ENCODE results near the gene TAS2R4. TPM values are rescaled to one million over a fixed set of nuclear protein-coding genes. Genes with fewer than 3 reads are reported as not detected.
"Not testable (repeated sequence)": the region's sequence is repeated elsewhere in the genome, so short reads cannot be mapped to it uniquely, and the experiment has no call there.

Gene TAS2R4
- total and polyA plus RNA-seq, 2 donors: 0.38 to 0.41 TPM

GRCh38 chr7:141789917-141790316 is 13.4 kb downstream of the TAS2R4 start, which contains the start of gene TAS2R5:
TAS2R5 (plus strand) TSS chr7:141790217; CDS start chr7:141790362, 145 bp downstream.
- Histone ChIP-seq H3K9me3 (ENCODE audit: control insufficient read depth in 2 of 2, insufficient read depth in 1 of 2, low read length in 1 of 2) (no peaks in the 10 kb centered on the region), H3K4me1 (ENCODE audit: control insufficient read depth in 2 of 2, insufficient read depth in 2 of 2, low read length in 2 of 2) (no peaks in the 10 kb centered on the region), H3K36me3 (ENCODE audit: control insufficient read depth in 2 of 2, insufficient read depth in 2 of 2, low read length in 1 of 2) (peaks cover 14 to 19% of the 10 kb centered on the region in 2 donors), H3K27ac (ENCODE audit: low read depth in 1 of 2, low read length in 1 of 2) (no peak within 1 kb of the TSS), H3K4me3 (ENCODE audit: low read length in 2 of 2) (no peak within 1 kb of the TSS), H3K27me3 (ENCODE audit: control insufficient read depth in 2 of 2, insufficient read depth in 1 of 2, low read length in 1 of 2) (no peaks in the 10 kb centered on the region)
- WGBS: 96% methylated on average over 5 of the region's 5 CpGs
- DNase-seq (ENCODE audit: low read depth in 6 of 9, low spot score in 9 of 9): no peak

GRCh38 chr7:141792526-141792925 is 16.1 kb downstream of the TAS2R4 start:
- Histone ChIP-seq H3K27me3 (ENCODE audit: control insufficient read depth in 2 of 2, insufficient read depth in 1 of 2, low read length in 1 of 2) (no peaks in the 10 kb centered on the region), H3K4me1 (ENCODE audit: control insufficient read depth in 2 of 2, insufficient read depth in 2 of 2, low read length in 2 of 2) (no peaks in the 10 kb centered on the region), H3K9me3 (ENCODE audit: control insufficient read depth in 2 of 2, insufficient read depth in 1 of 2, low read length in 1 of 2) (no peaks in the 10 kb centered on the region), H3K36me3 (ENCODE audit: control insufficient read depth in 2 of 2, insufficient read depth in 2 of 2, low read length in 1 of 2) (peaks cover 14 to 16% of the 10 kb centered on the region in 2 donors), H3K4me3 (ENCODE audit: low read length in 2 of 2) (no peak overlapping the region), H3K27ac (ENCODE audit: low read depth in 1 of 2, low read length in 1 of 2) (no peak overlapping the region)
- no peak for DNase-seq (ENCODE audit: low read depth in 6 of 9, low spot score in 9 of 9)
- WGBS: 98% methylated on average over 2 of the region's 2 CpGs

- 95% methylated on average over 1 of the region's 1 CpG for WGBS
Measured at GRCh38 chr7:141820067-141820466, 43.6 kb downstream of the TAS2R4 start.

GRCh38 chr7:141822432-141822831 is 46.0 kb downstream of the TAS2R4 start:
- H3K9me3 ChIP-seq (ENCODE audit: control insufficient read depth in 2 of 2, insufficient read depth in 1 of 2, low read length in 1 of 2); H3K27me3 ChIP-seq (ENCODE audit: control insufficient read depth in 2 of 2, insufficient read depth in 1 of 2, low read length in 1 of 2); H3K27ac ChIP-seq (ENCODE audit: low read depth in 1 of 2, low read length in 1 of 2): not testable (repeated sequence)

More at GRCh38 chr7:141820067-141820466, 43.6 kb downstream of the TAS2R4 start:
- Histone ChIP-seq H3K9me3 (ENCODE audit: control insufficient read depth in 2 of 2, insufficient read depth in 1 of 2, low read length in 1 of 2) (no peaks in the 10 kb centered on the region), H3K27ac (ENCODE audit: low read depth in 1 of 2, low read length in 1 of 2) (no peak overlapping the region), H3K4me3 (ENCODE audit: low read length in 2 of 2) (no peak overlapping the region), H3K36me3 (ENCODE audit: control insufficient read depth in 2 of 2, insufficient read depth in 2 of 2, low read length in 1 of 2) (no peaks in the 10 kb centered on the region), H3K4me1 (ENCODE audit: control insufficient read depth in 2 of 2, insufficient read depth in 2 of 2, low read length in 2 of 2) (no peaks in the 10 kb centered on the region), H3K27me3 (ENCODE audit: control insufficient read depth in 2 of 2, insufficient read depth in 1 of 2, low read length in 1 of 2) (no peaks in the 10 kb centered on the region)
- no peak for DNase-seq (ENCODE audit: low read depth in 6 of 9, low spot score in 9 of 9)

More at GRCh38 chr7:141822432-141822831, 46.0 kb downstream of the TAS2R4 start:
- H3K36me3 ChIP-seq (ENCODE audit: control insufficient read depth in 2 of 2, insufficient read depth in 2 of 2, low read length in 1 of 2); DNase-seq (ENCODE audit: low read depth in 6 of 9, low spot score in 9 of 9); H3K4me3 ChIP-seq (ENCODE audit: low read length in 2 of 2); H3K4me1 ChIP-seq (ENCODE audit: control insufficient read depth in 2 of 2, insufficient read depth in 2 of 2, low read length in 2 of 2): not testable (repeated sequence)

Other genes with a start within 250 kb of the TAS2R4 start
- gene AGK, start 225.3 kb upstream of the TAS2R4 start, total RNA-seq: 25.6 TPM
- gene AGK, start 225.3 kb upstream of the TAS2R4 start, polyA plus RNA-seq: 17.5 TPM
- gene DENND11, start 74.5 kb upstream of the TAS2R4 start, total RNA-seq: 16.1 TPM
- gene DENND11, start 74.5 kb upstream of the TAS2R4 start, polyA plus RNA-seq: 9.2 TPM
- 0.05 TPM for gene WEE2, start 68.3 kb upstream of the TAS2R4 start, total RNA-seq
- 0.05 TPM for gene WEE2, start 68.3 kb upstream of the TAS2R4 start, polyA plus RNA-seq
- gene SSBP1, start 38.3 kb upstream of the TAS2R4 start, total RNA-seq: 233 TPM
- 191 TPM for gene SSBP1, start 38.3 kb upstream of the TAS2R4 start, polyA plus RNA-seq
- gene TAS2R3, start 12.6 kb upstream of the TAS2R4 start, total RNA-seq: 0.52 TPM
- gene TAS2R3, start 12.6 kb upstream of the TAS2R4 start, polyA plus RNA-seq: not detected
- 0.57 TPM for gene TAS2R5, start 13.5 kb downstream of the TAS2R4 start, total RNA-seq
- gene TAS2R5, start 13.5 kb downstream of the TAS2R4 start, polyA plus RNA-seq: 1.6 TPM
- 0.47 TPM for gene PRSS37, start 64.8 kb downstream of the TAS2R4 start, total RNA-seq
- gene PRSS37, start 64.8 kb downstream of the TAS2R4 start, polyA plus RNA-seq: 2.6 TPM
- gene OR9A4, start 139.7 kb downstream of the TAS2R4 start, total RNA-seq: not detected
- gene OR9A4, start 139.7 kb downstream of the TAS2R4 start, polyA plus RNA-seq: not detected
- 0.57 TPM for gene CLEC5A, start 170.3 kb downstream of the TAS2R4 start, total RNA-seq
- 0.46 TPM for gene CLEC5A, start 170.3 kb downstream of the TAS2R4 start, polyA plus RNA-seq
- gene TAS2R38, start 197.1 kb downstream of the TAS2R4 start, total RNA-seq: not detected
- gene TAS2R38, start 197.1 kb downstream of the TAS2R4 start, polyA plus RNA-seq: 0.05 TPM
- gene MGAM, start 219.2 kb downstream of the TAS2R4 start, total RNA-seq: 0.33 TPM
- gene MGAM, start 219.2 kb downstream of the TAS2R4 start, polyA plus RNA-seq: 0.34 TPM